Esophagus squamous epithelium (tissue), 5 donors: ENCODE measurements around the gene DST. TPM values are rescaled to one million over a fixed set of nuclear protein-coding genes. Genes with fewer than 3 reads are reported as not detected.

Experiments used
- DNase-seq: peaks from one replicate; lab custom pipeline; 2025; lab: John Stamatoyannopoulos, UW
- H3K27ac ChIP-seq, 4 donors: fragments of 200-600 bp; sonication (generic); one replicate each; pipeline ENCODE4 v1.5.1; 2016 to 2019; ENCODE audit warnings: mild to moderate bottlenecking in 1 of 4
- H3K27me3 ChIP-seq, 4 donors: fragments of 200-600 bp; sonication (generic); 1 replicate in 3 of 4; 2 replicates in 1 of 4; pipeline versions ENCODE4 v1.5.1 to v1.6.0; 2017 to 2021; ENCODE audit warnings: antibody characterized with exemption in 1 of 4
- H3K36me3 ChIP-seq, 3 donors: fragments of 200-600 bp; sonication (generic); one replicate each; pipeline ENCODE4 v1.5.1; 2016 to 2019
- H3K4me1 ChIP-seq, 3 donors: fragments of 200-600 bp; sonication (generic); one replicate each; pipeline ENCODE4 v1.5.1; 2017 to 2019
- H3K4me3 ChIP-seq, 4 donors: fragments of 200-600 bp; sonication (generic); 1 replicate in 3 of 4; 2 replicates in 1 of 4; pipeline ENCODE4 v1.5.1; 2016 to 2019; ENCODE audit warnings: mild to moderate bottlenecking in 2 of 4, moderate library complexity in 1 of 4
- H3K9me3 ChIP-seq, 3 donors: fragments of 200-600 bp; sonication (generic); one replicate each; pipeline ENCODE4 v1.5.1; 2016 to 2019
- POLR2A ChIP-seq, 4 donors: fragments of 450-650 bp; IDR thresholded peaks; one replicate each; pipeline ENCODE4 v1.6.1; 2017; ENCODE audit warnings: antibody characterized with exemption in 4 of 4, mild to moderate bottlenecking in 4 of 4, moderate library complexity in 3 of 4
- WGBS, 2 donors: methylation state at CpG; one replicate each; pipeline ENCODE4 v1.1.5; 2018; 5-methylcytosine and 5-hydroxymethylcytosine counted together
- intact Hi-C: fragments of 100-400 bp; cut with DNase I; formaldehyde crosslinking; loops from one replicate; pipeline ENCODE4 v1.15.0; 2022
- total RNA-seq, 4 donors: library from RNA; depleted of rRNA; stranded (reverse); fragments of >200 nt; gene quantifications; one replicate each; pipeline ENCODE4 v1.1.0, GENCODE V29; 2016
- TF ChIP-seq, protein P1 (sequence below), 6 experiments: fragments of 450-650 bp in 4 of 6; fragments of 200-600 bp in 2 of 6; sonication (generic) in 2 of 6; IDR thresholded peaks; one replicate each; pipeline ENCODE4 v1.5.1; 2016 to 2019; ENCODE audit warnings: antibody characterized with exemption in 6 of 6, mild to moderate bottlenecking in 4 of 6, moderate library complexity in 4 of 6
- donor health status: DM: yes; HTN: yes; CAD: no.

The DST gene
- total RNA-seq, 4 donors from 2014 or later = 134 to 468 (median 175) TPM

DNA sequence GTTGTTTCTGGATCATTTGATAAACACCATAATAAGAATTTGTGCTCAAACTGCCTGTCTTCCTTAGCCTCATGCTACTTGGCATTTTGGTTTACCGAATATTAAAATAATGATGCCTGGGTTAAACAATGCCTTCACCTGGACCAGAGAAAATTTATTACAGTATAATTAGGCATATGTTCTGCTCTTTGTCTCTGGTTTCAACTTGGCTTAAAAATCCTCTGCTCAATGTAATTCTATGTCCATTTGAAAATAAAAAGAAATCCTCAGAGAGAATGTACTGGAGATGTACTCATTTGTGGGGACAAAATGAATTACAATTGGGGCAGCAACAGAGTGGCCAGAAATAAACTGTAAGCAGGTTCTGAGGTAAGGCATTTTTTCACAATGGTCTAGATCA lies 95.0 kb downstream of the DST start:
- H3K36me3 ChIP-seq = peaks cover 0 to 6% (median 0%) of the 10 kb centered on the region in 3 donors
- intact Hi-C loops = no loop called here
- peaks cover 0 to 54% (median 5%) of the 10 kb centered on the region in 3 donors for H3K4me1 ChIP-seq
- H3K27ac ChIP-seq = peak overlapping the region in 1 of 4 donors; percentile 42
- no peak for DNase-seq
- 92 to 100% methylated on average over 1 of the region's 1 CpG for WGBS, 2 donors
- TF ChIP-seq POLR2A (IDR thresholded peaks at IDR 0.05) = no peak
- TF ChIP-seq, protein P1, sequence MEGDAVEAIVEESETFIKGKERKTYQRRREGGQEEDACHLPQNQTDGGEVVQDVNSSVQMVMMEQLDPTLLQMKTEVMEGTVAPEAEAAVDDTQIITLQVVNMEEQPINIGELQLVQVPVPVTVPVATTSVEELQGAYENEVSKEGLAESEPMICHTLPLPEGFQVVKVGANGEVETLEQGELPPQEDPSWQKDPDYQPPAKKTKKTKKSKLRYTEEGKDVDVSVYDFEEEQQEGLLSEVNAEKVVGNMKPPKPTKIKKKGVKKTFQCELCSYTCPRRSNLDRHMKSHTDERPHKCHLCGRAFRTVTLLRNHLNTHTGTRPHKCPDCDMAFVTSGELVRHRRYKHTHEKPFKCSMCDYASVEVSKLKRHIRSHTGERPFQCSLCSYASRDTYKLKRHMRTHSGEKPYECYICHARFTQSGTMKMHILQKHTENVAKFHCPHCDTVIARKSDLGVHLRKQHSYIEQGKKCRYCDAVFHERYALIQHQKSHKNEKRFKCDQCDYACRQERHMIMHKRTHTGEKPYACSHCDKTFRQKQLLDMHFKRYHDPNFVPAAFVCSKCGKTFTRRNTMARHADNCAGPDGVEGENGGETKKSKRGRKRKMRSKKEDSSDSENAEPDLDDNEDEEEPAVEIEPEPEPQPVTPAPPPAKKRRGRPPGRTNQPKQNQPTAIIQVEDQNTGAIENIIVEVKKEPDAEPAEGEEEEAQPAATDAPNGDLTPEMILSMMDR (IDR thresholded peaks at IDR 0.05) = no peak
- H3K9me3 ChIP-seq = no peaks in the 10 kb centered on the region
- no peaks in the 10 kb centered on the region for H3K27me3 ChIP-seq
- no peak overlapping the region for H3K4me3 ChIP-seq

DNA sequence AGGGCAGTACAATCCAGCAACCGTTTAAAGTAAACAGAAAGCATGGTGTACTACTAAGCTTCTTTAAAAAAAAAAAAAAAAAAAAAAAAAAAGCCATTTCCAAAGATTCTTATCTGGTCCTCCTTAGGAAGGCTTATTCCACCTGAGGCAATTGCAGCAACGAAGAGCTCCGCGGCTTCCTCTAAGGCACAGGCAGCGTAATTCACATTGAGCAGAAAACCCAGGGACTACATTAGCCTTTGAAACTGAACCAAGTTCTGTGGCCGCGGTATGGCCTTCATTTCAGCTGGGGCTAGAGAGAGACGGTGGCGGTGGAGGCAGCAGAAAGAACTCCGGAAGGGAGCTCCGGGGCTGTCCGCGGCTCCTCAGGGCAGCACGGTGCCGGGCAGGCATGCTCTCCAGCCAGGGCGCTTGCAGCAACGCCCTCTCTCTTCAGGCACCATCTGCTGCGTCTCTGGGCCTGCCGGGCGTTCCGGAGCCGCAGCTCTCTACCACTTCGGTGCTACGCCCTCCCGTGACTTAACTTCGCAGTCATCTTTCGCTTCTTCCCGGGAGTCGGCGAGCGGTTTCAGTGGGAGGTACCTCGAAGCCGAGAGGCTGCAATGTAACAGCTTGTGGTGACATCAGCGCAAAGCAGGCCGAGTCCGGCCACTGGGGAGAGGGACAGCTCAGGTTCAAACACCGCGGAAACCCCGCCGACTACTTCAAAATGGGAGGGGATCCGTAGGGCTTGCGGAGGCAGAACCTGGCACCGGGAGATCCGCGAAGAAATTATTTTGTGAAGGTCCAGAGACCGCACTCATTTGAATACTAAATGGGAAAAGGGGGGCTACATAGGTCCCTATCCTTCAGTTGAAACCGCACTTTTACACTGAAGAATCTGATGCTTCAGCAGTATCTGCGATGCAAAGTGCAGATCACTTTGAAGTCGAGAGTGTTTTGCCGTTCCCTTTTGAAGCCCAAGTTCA lies 100.0 kb downstream of the DST start:
- no peaks in the 10 kb centered on the region for H3K36me3 ChIP-seq
- H3K27ac ChIP-seq = peak overlapping the region; percentile 87 to 97 (median 95)
- H3K9me3 ChIP-seq = no peaks in the 10 kb centered on the region
- TF ChIP-seq, protein P1 (IDR thresholded peaks at IDR 0.05) = peak in 5 of 6 experiments; percentile 34 to 62 (median 41)
- TF ChIP-seq POLR2A (IDR thresholded peaks at IDR 0.05) = peak in 3 of 4 donors; percentile 84 to 94 (median 89)
- 2% methylated on average over 29 to 32 of the region's 50 CpGs for WGBS, 2 donors
- H3K4me1 ChIP-seq = peaks cover 5 to 60% (median 5%) of the 10 kb centered on the region in 3 donors
- peak overlapping the region; percentile 46 to 77 (median 58) for H3K4me3 ChIP-seq
- DNase-seq = peak; percentile 67
- intact Hi-C loops = no loop called here
- no peaks in the 10 kb centered on the region for H3K27me3 ChIP-seq

DNA sequence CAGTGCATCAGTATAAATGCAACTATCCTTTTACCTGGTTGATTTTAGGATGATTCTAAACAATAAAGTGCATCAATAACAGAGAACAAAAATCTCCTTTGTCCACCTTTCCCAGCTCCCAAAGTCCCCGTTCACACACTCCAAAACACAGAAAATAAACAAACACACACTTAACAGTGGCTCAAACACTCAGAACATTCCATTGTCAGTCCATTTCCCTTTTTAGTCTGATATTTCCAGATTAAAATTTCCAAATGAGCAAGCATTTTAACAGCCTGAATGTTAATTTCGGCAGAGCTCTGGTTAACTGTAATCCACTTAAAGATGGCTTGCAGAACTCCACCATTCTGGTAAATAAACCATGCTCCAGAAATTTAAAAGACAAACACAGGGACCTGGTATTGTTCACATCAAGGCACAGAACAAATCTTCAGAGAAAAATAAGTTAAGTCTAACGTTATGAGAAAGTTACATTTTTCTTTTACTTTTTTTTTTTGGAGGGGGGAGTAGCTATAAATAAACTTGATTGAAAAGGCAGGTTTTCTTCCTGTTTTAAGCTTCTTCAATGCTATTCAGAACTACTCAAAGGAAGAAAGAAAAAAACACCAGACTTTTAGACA lies 100.8 kb downstream of the DST start:
- 3 to 6% methylated on average over 3 of the region's 3 CpGs for WGBS, 2 donors
- no peaks in the 10 kb centered on the region for H3K27me3 ChIP-seq
- no peaks in the 10 kb centered on the region for H3K9me3 ChIP-seq
- H3K27ac ChIP-seq = peak overlapping the region; percentile 87 to 97 (median 95)
- peaks cover 5 to 64% (median 5%) of the 10 kb centered on the region in 3 donors for H3K4me1 ChIP-seq
- intact Hi-C loops = no loop called here
- H3K36me3 ChIP-seq = no peaks in the 10 kb centered on the region
- DNase-seq = no peak
- H3K4me3 ChIP-seq = peak overlapping the region; percentile 46 to 77 (median 58)
- TF ChIP-seq, protein P1 (IDR thresholded peaks at IDR 0.05) = no peak
- no peak for TF ChIP-seq POLR2A (IDR thresholded peaks at IDR 0.05)

DNA sequence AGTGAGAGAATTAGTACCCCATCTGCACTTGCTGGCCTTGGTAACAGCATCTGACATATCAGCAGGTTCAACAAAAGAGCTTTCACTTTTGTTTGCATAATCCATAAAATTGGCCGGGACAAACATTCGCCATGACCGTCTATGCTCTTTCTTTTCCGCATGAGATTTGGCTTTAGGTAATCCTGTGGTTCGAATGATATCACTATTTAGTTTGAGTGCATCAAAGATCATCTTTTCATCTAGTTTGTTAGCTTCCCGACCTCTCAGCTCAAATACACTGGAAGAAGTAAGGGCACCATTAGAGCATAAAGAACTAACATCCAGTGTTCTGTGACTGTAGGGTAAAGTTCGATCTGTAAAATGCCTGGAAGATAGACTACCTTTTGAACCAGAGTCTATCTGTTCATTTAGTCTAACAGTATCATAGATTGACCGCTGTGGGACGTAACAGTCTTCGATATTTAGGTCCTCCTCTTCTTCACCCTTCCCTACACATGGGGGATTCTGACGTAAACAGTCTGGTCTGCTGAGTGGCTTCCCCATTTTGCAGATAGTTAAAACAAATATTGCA lies 101.6 kb downstream of the DST start:
- Histone ChIP-seq H3K9me3 (no peaks in the 10 kb centered on the region), H3K4me1 (peaks cover 5 to 66% (median 5%) of the 10 kb centered on the region in 3 donors), H3K36me3 (peaks cover 0 to 7% (median 0%) of the 10 kb centered on the region in 3 donors), H3K27ac (peak overlapping the region; percentile 87 to 97 (median 95)), H3K27me3 (no peaks in the 10 kb centered on the region), H3K4me3 (peak overlapping the region; percentile 46 to 77 (median 58))
- no peak for TF ChIP-seq POLR2A (IDR thresholded peaks at IDR 0.05)
- TF ChIP-seq, protein P1 (IDR thresholded peaks at IDR 0.05) = no peak
- intact Hi-C loops = no loop called here
- 27 to 43% methylated on average over 11 of the region's 11 CpGs for WGBS, 2 donors
- DNase-seq = no peak
